Panc1 (cell line): ENCODE results near the gene WIF1. TPM values are rescaled to one million over a fixed set of nuclear protein-coding genes. Genes with fewer than 3 reads are reported as not detected.

Experiments
- ATAC-seq: fragments of 200-7000 bp; cut with Tn5 transposase; 2 replicates; pipeline ENCODE4 v1.9.1; 2020; ENCODE audit warnings: mild to moderate bottlenecking, moderate library complexity
- BruUV-seq: library from RNA; stranded (reverse); fragments of 400-500 nt; replicated peaks from 2 replicates; lab custom pipeline; 2021; lab: Mats Ljungman, UMichigan
- CTCF ChIA-PET: fragments of 300-600 bp; sonication (Branson Sonifier 250); formaldehyde crosslinking; loops from one replicate; lab custom pipeline; 2022; ENCODE audit warnings: antibody characterized with exemption; lab: Charles Lee
- POLR2A ChIA-PET: fragments of 300-600 bp; sonication (Branson Sonifier 250); formaldehyde crosslinking; loops from one replicate; lab custom pipeline; 2022; ENCODE audit warnings: antibody characterized with exemption; lab: Charles Lee
- DNase-seq: peaks from one replicate; pipeline ENCODE4 v3.0.0-alpha.2; 2010; ENCODE audit warnings: low read depth, low spot score
- H3K27ac ChIP-seq: 2 replicates; pipeline ENCODE4 v1.5.1; 2011; ENCODE audit warnings: mild to moderate bottlenecking, low read length, inconsistent platforms
- H3K27me3 ChIP-seq: fragments of 200-500 bp; sonication (Bioruptor generic); 2 replicates; pipeline ENCODE4 v1.6.0; 2014; ENCODE audit warnings: low read length, inconsistent platforms; ENCODE audit not compliant: control insufficient read depth, insufficient read depth
- H3K36me3 ChIP-seq: fragments of 200-500 bp; sonication (Bioruptor generic); 2 replicates; pipeline ENCODE4 v1.5.1; 2014; ENCODE audit warnings: inconsistent platforms, mild to moderate bottlenecking, low read length, moderate library complexity; ENCODE audit not compliant: control insufficient read depth, insufficient read depth
- H3K4me1 ChIP-seq: 2 replicates; pipeline ENCODE4 v1.5.1; 2011; ENCODE audit warnings: inconsistent platforms, mild to moderate bottlenecking, low read length, moderate library complexity; ENCODE audit not compliant: control insufficient read depth, insufficient read depth
- H3K4me3 ChIP-seq, 2 experiments: 2 replicates each; pipeline ENCODE4 v1.5.1; 2011 to 2012; ENCODE audit warnings: low read depth in 2 of 2, low read length in 2 of 2, mild to moderate bottlenecking in 2 of 2, inconsistent platforms in 1 of 2, moderate library complexity in 1 of 2
- H3K9me3 ChIP-seq: fragments of 200-500 bp; sonication (Bioruptor generic); 2 replicates; pipeline ENCODE4 v1.5.1; 2014; ENCODE audit warnings: low read depth, mild to moderate bottlenecking, inconsistent platforms, low read length, moderate library complexity; ENCODE audit not compliant: control insufficient read depth, insufficient read depth
- CTCF ChIP-seq: fragments of 450-650 bp; IDR thresholded peaks from 2 replicates; pipeline ENCODE4 v1.5.1; 2017; ENCODE audit warnings: mild to moderate bottlenecking
- POLR2AphosphoS5 ChIP-seq: IDR thresholded peaks from 2 replicates; pipeline ENCODE4 v1.6.1; 2012; ENCODE audit warnings: mild to moderate bottlenecking, low read depth, low read length, moderate library complexity
- REST ChIP-seq, 2 experiments: IDR thresholded peaks; 2 replicates each; pipeline ENCODE4 v1.6.1; 2011 to 2012; ENCODE audit warnings: low read depth in 2 of 2, control low read depth in 1 of 2, low read length in 1 of 2, mild to moderate bottlenecking in 1 of 2, moderate library complexity in 1 of 2; ENCODE audit not compliant: insufficient read depth in 1 of 2
- SIN3A ChIP-seq: IDR thresholded peaks from 2 replicates; pipeline ENCODE4 v1.6.1; 2012; ENCODE audit warnings: low read depth, mild to moderate bottlenecking, low read length, moderate library complexity, borderline replicate concordance; ENCODE audit not compliant: insufficient read depth
- TCF7L2 ChIP-seq: IDR thresholded peaks from 2 replicates; pipeline ENCODE4 v1.6.1; 2011; ENCODE audit warnings: mild to moderate bottlenecking, low read depth, low read length, inconsistent platforms
- in situ Hi-C: cut with HindIII; loops from 2 replicates; pipeline ENCODE4 v1.10.0; 2016; ENCODE audit warnings: low sequenced_read_pairs, low pct_unique_long_range_greater_than_20kb
- intact Hi-C: fragments of 100-400 bp; cut with micrococcal nuclease; formaldehyde crosslinking; loops from one replicate; pipeline ENCODE4 v1.10.0; 2022; ENCODE audit not compliant: unreplicated experiment
- total RNA-seq: library from RNA; stranded (reverse); gene quantifications from one replicate; pipeline ENCODE4 v1.2.1, GENCODE V29; 2021; ENCODE audit not compliant: unreplicated experiment

The WIF1 gene
- total RNA-seq, 1 experiment from 2014 or later, result not detected

GRCh38 chr12:65156366-65156841, 35.3 kb upstream of the WIF1 start:
- POLR2A ChIA-PET, result no interaction called here

GRCh38 chr12:65155784-65156183, 34.7 kb upstream of the WIF1 start:
- H3K4me3 ChIP-seq, result no peak overlapping the region
- no TSS peak for BruUV-seq
- ChIA-PET CTCF (no interaction called here), POLR2A (no interaction called here)
- H3K9me3 ChIP-seq, result no peaks in the 10 kb centered on the region
- ATAC-seq (no peak), DNase-seq (no peak)
- no peaks in the 10 kb centered on the region for H3K36me3 ChIP-seq
- no peaks in the 10 kb centered on the region for H3K4me1 ChIP-seq
- in situ Hi-C loops, result no loop called here
- H3K27me3 ChIP-seq, result peaks cover 22% of the 10 kb centered on the region; the same call in 1 of the 2 replicates
- TF ChIP-seq REST (IDR thresholded peaks at IDR 0.05; ENCODE audit: insufficient read depth in 1 of 2, low read depth in 2 of 2, low read length in 1 of 2) (no peak), TCF7L2 (no peak), SIN3A (no peak), POLR2AphosphoS5 (no peak), CTCF (no peak)
- intact Hi-C loops, result no loop called here
- no peak overlapping the region for H3K27ac ChIP-seq

More at GRCh38 chr12:65156366-65156841, 35.3 kb upstream of the WIF1 start:
- DNase-seq (no peak), ATAC-seq (no peak)
- intact Hi-C loops, result no loop called here
- CTCF ChIA-PET, result interaction anchor here (0.6 kb wide), 1 partner anchor 337 kb away, joined by 10 read pairs; no protein-coding TSS in a partner anchor
- peaks cover 22% of the 10 kb centered on the region; the same call in 1 of the 2 replicates for H3K27me3 ChIP-seq
- H3K9me3 ChIP-seq, result no peaks in the 10 kb centered on the region
- TF ChIP-seq CTCF (no peak), POLR2AphosphoS5 (no peak), SIN3A (no peak), REST (IDR thresholded peaks at IDR 0.05; ENCODE audit: insufficient read depth in 1 of 2, low read depth in 2 of 2, low read length in 1 of 2) (no peak), TCF7L2 (no peak)
- in situ Hi-C loops, result no loop called here
- H3K36me3 ChIP-seq, result no peaks in the 10 kb centered on the region
- BruUV-seq, result no TSS peak
- H3K4me3 ChIP-seq, result no peak overlapping the region
- H3K4me1 ChIP-seq, result no peaks in the 10 kb centered on the region
- no peak overlapping the region for H3K27ac ChIP-seq
